Stimulated activated CD8-positive, alpha-beta memory T cell treated with anti-CD3 and anti-CD28 coated beads, Interleukin-7, amount 100 ng/mL, for 1 hour (primary cell): ENCODE results near the gene IRX1.

Experiments used
- DNase-seq, 2 donors: peaks; one replicate each; pipeline ENCODE4 v3.0.0-alpha.2; 2020; ENCODE audit warnings: low read depth in 2 of 2

IRX1 gene

GRCh38 chr5:3650868-3651267, 55.2 kb downstream of the IRX1 start:
- no peak for DNase-seq
